OCI-LY3 (cell line): ENCODE measurements around the gene SOWAHA.
A peak's percentile ranks its signal among the peaks of the same experiment; 100 is the strongest.

Experiments
- H2AFZ ChIP-seq: fragments of 200-600, 300-600 bp; shearing (Covaris generic); 2 replicates; pipeline ENCODE4 v1.6.0; 2014; ENCODE audit warnings: antibody characterized with exemption, low read depth, low read length
- H3K27ac ChIP-seq: fragments of 200-600, 300-600 bp; sonication (generic); 2 replicates; pipeline ENCODE4 v1.5.1; 2014; ENCODE audit warnings: mild to moderate bottlenecking, low read length, moderate library complexity, mixed read lengths
- H3K27me3 ChIP-seq: fragments of 200-600, 300-600 bp; sonication (generic); 2 replicates; pipeline ENCODE4 v1.6.1; 2014; ENCODE audit warnings: low read depth, low read length, mixed read lengths
- H3K36me3 ChIP-seq: fragments of 200-600, 300-600 bp; sonication (generic); replicated peaks from 2 replicates; pipeline ENCODE3; 2014; ENCODE audit warnings: low read depth, low read length, mixed read lengths
- H3K4me1 ChIP-seq: fragments of 300-600, 200-600 bp; sonication (generic); 2 replicates; pipeline ENCODE4 v1.6.1; 2014; ENCODE audit warnings: low read length, mixed read lengths
- H3K4me2 ChIP-seq: fragments of 200-600, 300-600 bp; sonication (generic); 2 replicates; pipeline ENCODE4 v1.6.1; 2014; ENCODE audit warnings: low read length, mixed read lengths
- H3K4me3 ChIP-seq: fragments of 300-600, 200-600 bp; sonication (generic); 2 replicates; pipeline ENCODE4 v1.5.1; 2014; ENCODE audit warnings: antibody characterized with exemption, mild to moderate bottlenecking, low read length, moderate library complexity
- H3K79me2 ChIP-seq: fragments of 300-600, 200-600 bp; shearing (Covaris generic); 2 replicates; pipeline ENCODE4 v1.6.1; 2014; ENCODE audit warnings: mild to moderate bottlenecking, low read length, mixed read lengths
- H3K9ac ChIP-seq: fragments of 300-600, 200-600 bp; shearing (Covaris generic); 2 replicates; pipeline ENCODE4 v1.6.0; 2014; ENCODE audit warnings: mild to moderate bottlenecking, low read length, moderate library complexity
- H3K9me3 ChIP-seq: fragments of 200-600, 300-600 bp; shearing (Covaris generic); 2 replicates; pipeline ENCODE4 v1.6.1; 2014; ENCODE audit warnings: low read length, mixed read lengths; ENCODE audit not compliant: insufficient read depth
- H4K20me1 ChIP-seq: fragments of 200-600, 300-600 bp; sonication (generic); 2 replicates; pipeline ENCODE4 v1.6.1; 2016; ENCODE audit warnings: low read length, mixed read lengths; ENCODE audit not compliant: insufficient read depth
- CTCF ChIP-seq: fragments of 200-600, 300-600 bp; sonication (generic); IDR thresholded peaks from 2 replicates; pipeline ENCODE4 v1.5.1; 2014; ENCODE audit warnings: antibody characterized with exemption, low read length, low read depth
- EZH2phosphoT487 ChIP-seq: fragments of 200-600 bp; shearing (Covaris generic); IDR thresholded peaks from 2 replicates; pipeline ENCODE4 v1.6.1; 2018; ENCODE audit warnings: antibody characterized with exemption, mixed run types, low read depth

Gene SOWAHA

GRCh38 chr5:132812781-132813598 is at the start of gene SOWAHA:
TSS of gene SOWAHA (plus strand) at chr5:132813302. CDS start at chr5:132813622, 320 bp downstream.
- H3K9me3 ChIP-seq: no peaks in the 10 kb centered on the region
- no peaks in the 10 kb centered on the region for H3K79me2 ChIP-seq
- no peaks in the 10 kb centered on the region for H3K4me1 ChIP-seq
- H3K4me3 ChIP-seq: peak within 1 kb of the TSS; percentile 26; the same call in 1 of the 2 replicates
- H3K9ac ChIP-seq: no peak within 1 kb of the TSS
- peak within 1 kb of the TSS; percentile 20 for H3K4me2 ChIP-seq
- H4K20me1 ChIP-seq: no peaks in the 10 kb centered on the region
- no peak within 1 kb of the TSS for H2AFZ ChIP-seq
- no peaks in the 10 kb centered on the region for H3K36me3 ChIP-seq
- 0 out of 2 replicates have a peak, but pooled peaks cover 4% of the 10 kb centered on the region for H3K27me3 ChIP-seq
- no peak within 1 kb of the TSS for H3K27ac ChIP-seq
- TF ChIP-seq CTCF: no peak
- TF ChIP-seq EZH2phosphoT487: no peak

GRCh38 chr5:132764051-132764450 is 49.1 kb upstream of the SOWAHA start:
- Histone ChIP-seq H3K36me3 (no peaks in the 10 kb centered on the region), H4K20me1 (no peaks in the 10 kb centered on the region), H3K27me3 (no peaks in the 10 kb centered on the region), H3K4me1 (no peaks in the 10 kb centered on the region), H3K79me2 (no peaks in the 10 kb centered on the region), H3K4me2 (no peak overlapping the region), H3K27ac (no peak overlapping the region), H3K9me3 (no peaks in the 10 kb centered on the region), H3K4me3 (no peak overlapping the region), H2AFZ (no peak overlapping the region), H3K9ac (no peak overlapping the region)
- TF ChIP-seq CTCF (no peak), EZH2phosphoT487 (no peak)

- H2AFZ ChIP-seq: no peak overlapping the region
- no peak overlapping the region for H3K27ac ChIP-seq
- no peaks in the 10 kb centered on the region for H3K9me3 ChIP-seq
- no peaks in the 10 kb centered on the region for H3K27me3 ChIP-seq
- H4K20me1 ChIP-seq: no peaks in the 10 kb centered on the region
- no peak overlapping the region for H3K9ac ChIP-seq
- no peaks in the 10 kb centered on the region for H3K4me1 ChIP-seq
- TF ChIP-seq CTCF (no peak), EZH2phosphoT487 (no peak)
- no peaks in the 10 kb centered on the region for H3K36me3 ChIP-seq
- H3K79me2 ChIP-seq: no peaks in the 10 kb centered on the region
- no peak overlapping the region for H3K4me2 ChIP-seq
- H3K4me3 ChIP-seq: no peak overlapping the region
Measured at GRCh38 chr5:132764671-132765238, 48.3 kb upstream of the SOWAHA start.

GRCh38 chr5:132765311-132766019 is 47.6 kb upstream of the SOWAHA start:
- Histone ChIP-seq H3K27ac (no peak overlapping the region), H3K36me3 (no peaks in the 10 kb centered on the region)

More at GRCh38 chr5:132765311-132766019, 47.6 kb upstream of the SOWAHA start:
- Histone ChIP-seq H3K9ac (no peak overlapping the region), H3K4me3 (no peak overlapping the region), H3K4me2 (no peak overlapping the region), H3K27me3 (no peaks in the 10 kb centered on the region), H2AFZ (no peak overlapping the region), H3K4me1 (no peaks in the 10 kb centered on the region), H4K20me1 (0 out of 2 replicates have a peak, but pooled peaks cover under 1% of the 10 kb centered on the region), H3K9me3 (no peaks in the 10 kb centered on the region), H3K79me2 (no peaks in the 10 kb centered on the region)
- TF ChIP-seq CTCF (no peak), EZH2phosphoT487 (no peak)
